Activated CD8-positive, alpha-beta memory T cell treated with anti-CD3 and anti-CD28 coated beads for 36 hours (primary cell): ENCODE results near the gene DCAF8L2. TPM values are rescaled to one million over a fixed set of nuclear protein-coding genes. Genes with fewer than 3 reads are reported as not detected.
"Not testable (repeated sequence)": the region's sequence is repeated elsewhere in the genome, so short reads cannot be mapped to it uniquely, and the experiment has no call there.

Source experiments
- CTCF ChIA-PET: fragments of 350-600 bp; sonication (Branson Sonifier 250); formaldehyde crosslinking; loops from one replicate; lab custom pipeline; 2021; ENCODE audit warnings: antibody characterized with exemption; lab: Charles Lee
- POLR2A ChIA-PET: fragments of 350-600 bp; sonication (Branson Sonifier 250); formaldehyde crosslinking; loops from one replicate; lab custom pipeline; 2021; ENCODE audit warnings: antibody characterized with exemption; lab: Charles Lee
- total RNA-seq, 2 experiments: library from RNA; stranded (reverse); gene quantifications; one replicate each; pipeline ENCODE4 v1.2.3, GENCODE V29; 2021

The DCAF8L2 gene
- not detected for total RNA-seq

DNA sequence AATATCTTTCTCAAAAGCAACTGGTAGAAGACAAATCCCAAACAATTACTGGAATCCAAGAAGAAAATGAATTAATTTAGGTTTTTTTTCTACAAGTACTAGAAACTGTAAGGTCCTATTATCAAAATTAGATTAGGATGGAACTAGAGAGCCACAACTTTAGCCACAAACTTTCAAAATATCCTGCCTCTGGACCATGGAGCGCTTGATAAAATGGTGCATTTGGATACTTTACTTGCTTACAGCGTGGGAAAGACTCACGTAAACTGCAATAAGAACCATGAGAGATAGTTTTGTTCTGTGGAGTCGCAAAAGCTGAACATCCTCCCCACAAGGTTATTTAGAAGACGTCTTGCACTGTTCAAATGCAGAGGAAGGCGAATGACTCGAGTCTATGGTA is at the start of gene DCAF8L2:
Gene DCAF8L2 (plus strand): TSS at position 301 of the 400 bp plus-strand sequence. CDS start 156,552 bp downstream, outside the sequence.
- ChIA-PET CTCF (no interaction called here), POLR2A (no interaction called here)

DNA sequence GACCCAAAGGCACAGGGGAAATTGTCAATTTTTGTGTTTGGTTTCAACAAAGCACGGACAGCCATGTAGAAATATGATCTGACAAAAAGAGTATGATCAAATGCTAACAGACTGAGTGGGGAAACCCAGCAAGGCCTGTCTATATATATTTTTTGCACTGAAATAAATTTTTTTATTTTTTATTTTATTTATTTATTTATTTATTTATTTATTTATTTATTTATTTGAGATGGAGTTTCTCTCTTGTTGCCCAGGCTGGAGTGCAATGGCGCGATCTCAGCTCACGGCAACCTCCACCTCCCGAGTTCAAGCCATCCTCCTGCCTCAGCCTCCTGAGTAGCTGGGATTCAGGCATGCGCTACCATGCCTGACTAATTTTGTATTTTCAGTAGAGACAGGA is 49.0 kb upstream of the DCAF8L2 start:
- POLR2A ChIA-PET, CTCF ChIA-PET: not testable (repeated sequence)

DNA sequence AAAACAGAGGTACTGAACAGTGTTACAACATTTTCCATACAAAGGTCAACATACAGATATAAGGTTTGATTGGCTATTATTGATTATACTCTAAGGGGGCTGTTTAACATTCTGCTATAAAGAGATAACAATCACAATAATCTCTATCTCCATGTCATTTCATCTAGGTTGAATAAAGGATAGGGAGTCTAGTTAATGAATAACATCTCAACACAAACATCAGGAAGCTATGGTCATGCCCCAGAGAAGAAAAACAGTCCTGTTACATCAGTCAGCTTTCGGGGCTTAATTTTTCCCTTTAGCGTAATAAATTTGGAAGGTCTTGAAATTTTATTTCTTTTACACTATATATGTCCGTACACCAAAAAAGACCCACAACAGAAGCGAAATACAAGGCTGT is 41.5 kb upstream of the DCAF8L2 start:
- CTCF ChIA-PET, result no interaction called here

DNA sequence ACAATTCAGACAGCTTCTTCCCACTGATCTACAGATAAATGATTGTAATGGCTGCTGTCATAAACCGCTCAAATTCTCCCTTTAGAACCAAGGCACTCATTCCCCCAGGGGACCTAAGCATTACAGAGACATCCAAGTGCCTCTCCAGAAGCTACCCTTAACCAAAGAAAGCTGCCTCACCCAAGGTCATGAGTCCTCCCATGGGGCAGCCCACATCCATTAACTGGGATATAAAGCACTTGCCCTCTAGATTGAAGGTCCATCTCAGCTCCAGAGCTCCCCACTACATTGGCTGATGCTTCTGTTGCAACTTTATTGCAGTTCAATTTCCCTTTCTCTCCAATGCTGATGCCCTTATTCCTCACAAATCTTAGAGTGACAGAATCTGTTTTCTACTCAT is 40.5 kb upstream of the DCAF8L2 start:
- CTCF ChIA-PET, result no interaction called here
- POLR2A ChIA-PET, result no interaction called here

More for the DNA sequence above, 41.5 kb upstream of the DCAF8L2 start:
- POLR2A ChIA-PET, result no interaction called here

DNA sequence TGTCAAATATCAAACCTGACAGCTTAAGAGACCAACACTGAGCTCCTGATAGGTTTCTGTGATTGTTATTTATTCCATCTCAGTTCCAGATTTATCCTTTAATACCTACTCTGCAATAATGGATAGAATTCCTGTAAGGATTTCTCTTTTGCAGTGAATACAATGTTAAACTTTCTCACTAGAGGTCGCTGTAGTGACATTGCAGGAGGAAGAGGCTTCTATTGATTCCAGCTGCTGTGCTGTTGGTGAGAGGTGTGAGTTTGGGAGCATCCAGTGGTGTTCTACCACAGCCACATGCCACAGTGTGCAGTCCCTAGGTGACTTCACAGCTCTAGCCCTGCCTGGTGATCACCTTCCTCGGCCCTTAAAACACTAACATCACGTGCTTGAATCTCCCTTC is 34.6 kb upstream of the DCAF8L2 start:
- POLR2A ChIA-PET, result no interaction called here
- CTCF ChIA-PET, result no interaction called here

DNA sequence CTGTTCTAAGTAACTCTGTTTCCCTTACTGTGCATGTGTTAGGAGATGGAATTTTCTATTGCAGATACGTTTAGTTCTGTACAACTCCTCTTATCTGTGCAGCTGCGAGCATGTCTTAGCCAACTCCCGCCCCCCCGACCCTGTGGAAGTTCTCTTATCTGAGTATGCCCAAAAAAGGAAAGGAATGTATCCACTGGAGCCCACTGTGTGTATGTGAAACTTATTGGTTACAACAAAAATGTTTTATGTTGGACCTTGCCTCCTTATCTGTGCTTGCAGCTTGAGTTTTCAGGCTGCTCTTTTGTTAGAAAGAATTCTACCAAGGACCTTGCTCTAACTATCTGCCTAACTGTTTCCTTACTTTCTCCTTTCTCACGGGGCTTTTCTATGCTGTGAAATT is 24.2 kb upstream of the DCAF8L2 start:
- ChIA-PET POLR2A (no interaction called here), CTCF (no interaction called here)

DNA sequence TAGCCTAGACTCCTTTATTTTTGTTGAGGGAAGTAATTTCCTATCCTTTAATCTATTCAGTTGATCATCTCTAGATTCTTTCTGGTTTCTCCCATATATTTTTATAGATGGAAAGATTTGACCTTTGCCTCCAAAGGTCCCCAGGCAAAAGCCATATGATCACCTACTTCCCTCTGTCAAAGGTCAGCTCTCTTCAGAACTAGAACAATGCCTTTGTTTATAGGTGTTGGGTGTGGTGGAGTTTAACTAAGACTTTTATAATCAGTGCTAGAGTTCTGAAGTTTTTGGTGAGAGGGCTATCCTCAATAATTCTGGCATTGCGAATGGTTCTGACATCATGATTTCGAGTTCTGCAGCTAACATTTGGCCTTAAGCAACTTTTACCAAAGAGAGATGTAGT is 19.0 kb upstream of the DCAF8L2 start:
- ChIA-PET CTCF (no interaction called here), POLR2A (no interaction called here)

DNA sequence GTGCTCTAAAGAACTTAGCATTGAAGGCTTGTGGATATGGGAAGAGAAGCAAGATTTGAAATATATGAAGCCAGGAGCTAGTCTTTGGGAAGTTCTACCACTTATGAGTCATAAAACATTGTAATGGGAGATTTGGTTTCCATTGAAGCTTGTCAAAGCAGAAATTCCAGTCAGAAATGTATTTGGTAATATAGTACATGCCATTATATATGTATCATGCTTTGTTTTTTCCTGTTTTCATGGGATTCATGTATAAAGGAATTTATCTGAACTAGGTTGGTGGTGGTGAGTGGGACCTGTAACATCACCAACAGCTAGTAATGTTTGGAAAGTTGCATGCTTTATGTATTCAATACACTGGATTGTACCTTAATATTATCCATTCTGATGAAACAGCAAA is 14.6 kb upstream of the DCAF8L2 start:
- ChIA-PET CTCF (no interaction called here), POLR2A (no interaction called here)

DNA sequence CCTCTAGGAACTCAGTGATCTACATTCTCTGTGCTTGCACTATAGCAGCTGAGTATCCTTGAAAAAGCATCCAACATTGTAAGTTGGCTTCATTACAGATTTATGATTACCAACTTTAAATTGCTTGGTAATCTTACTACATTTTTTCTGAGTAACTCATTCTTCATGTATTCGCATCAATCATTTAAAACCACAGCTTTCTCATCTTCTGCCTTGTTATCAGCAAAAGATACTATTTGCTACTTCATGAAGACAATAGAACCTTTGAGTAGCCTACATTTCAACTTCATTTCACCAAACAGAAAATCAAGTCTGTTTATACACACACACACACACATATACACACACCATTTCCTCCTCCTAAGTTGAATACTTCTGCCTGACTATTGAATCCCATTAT is 6.2 kb upstream of the DCAF8L2 start:
- CTCF ChIA-PET, result no interaction called here
- POLR2A ChIA-PET, result no interaction called here

DNA sequence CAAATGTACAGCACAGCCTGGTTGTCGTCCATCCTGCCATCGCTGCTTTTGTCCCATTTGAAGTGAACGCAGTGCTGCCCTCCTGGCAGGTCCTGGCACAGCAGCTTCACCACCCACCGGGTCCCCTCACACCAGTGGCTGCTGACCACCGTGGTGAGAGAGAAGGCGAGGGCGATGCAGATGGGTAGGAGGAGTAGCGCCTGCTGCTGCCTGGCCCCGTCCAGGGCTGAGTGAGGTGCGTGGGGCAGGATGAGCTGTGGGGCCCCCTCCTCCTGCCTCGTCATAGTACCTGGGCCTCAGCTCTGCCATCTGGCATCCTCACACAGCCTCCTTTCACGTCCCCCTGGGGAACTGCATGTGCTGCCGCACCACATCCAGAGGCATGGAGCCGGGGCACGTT is 1.8 kb downstream of the DCAF8L2 start:
- CTCF ChIA-PET, result no interaction called here
- POLR2A ChIA-PET, result no interaction called here

DNA sequence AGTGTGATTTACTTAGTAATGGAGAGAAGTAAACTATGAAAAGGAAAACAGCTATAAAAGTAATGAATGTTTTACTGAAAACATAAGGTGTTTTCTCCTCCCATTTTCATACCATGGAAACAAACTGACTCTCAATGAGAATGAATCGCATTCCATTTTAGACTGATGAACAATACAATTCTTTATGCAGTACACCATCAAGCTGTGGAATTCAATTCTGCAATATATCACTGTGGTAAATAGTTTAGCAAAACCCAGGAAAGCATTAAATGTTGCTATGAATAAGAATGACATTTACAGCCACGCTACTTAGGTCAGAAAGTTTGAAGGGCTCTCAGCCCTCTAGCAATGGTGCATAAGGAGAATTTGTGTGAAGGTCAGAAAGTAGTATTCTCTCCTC is 7.4 kb downstream of the DCAF8L2 start:
- POLR2A ChIA-PET, result no interaction called here
- CTCF ChIA-PET, result no interaction called here

DNA sequence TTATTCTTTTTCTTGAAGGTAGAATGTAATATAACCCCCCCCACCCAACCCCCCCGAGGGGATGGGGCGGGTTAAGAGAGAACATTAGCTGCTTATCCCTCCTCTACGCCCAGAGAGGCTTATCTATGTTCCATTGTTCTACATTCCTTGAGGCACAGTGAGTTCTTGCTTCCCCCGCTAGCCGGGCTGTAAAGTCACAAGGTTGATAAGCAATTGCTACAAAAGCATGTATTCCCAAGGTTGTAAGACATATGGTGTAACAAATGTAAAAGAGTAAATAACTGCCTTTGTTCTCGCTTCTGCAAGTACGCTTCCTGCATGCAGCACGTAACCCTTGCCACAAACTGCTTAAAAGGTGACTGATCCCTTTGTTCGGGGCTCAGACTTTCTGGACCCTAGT is 8.2 kb downstream of the DCAF8L2 start:
- POLR2A ChIA-PET, result no interaction called here

DNA sequence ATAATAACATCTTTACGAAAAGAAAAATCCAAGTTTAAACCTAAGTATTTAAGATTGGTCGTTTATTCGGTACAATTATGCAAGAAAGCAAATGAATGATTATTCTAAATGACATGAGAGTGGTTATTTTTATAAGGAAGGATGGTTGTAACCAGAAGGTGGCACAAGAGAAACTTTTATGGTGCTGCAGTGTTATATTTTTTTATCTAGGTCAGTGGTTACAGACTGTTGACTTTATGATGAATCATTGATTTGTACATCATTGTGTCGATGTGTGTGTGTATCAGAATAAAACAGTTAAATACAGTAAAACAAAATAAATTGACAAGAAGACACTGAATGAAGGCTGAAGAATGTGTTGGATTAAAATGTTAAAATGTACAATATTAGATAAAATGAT is 9.8 kb downstream of the DCAF8L2 start:
- ChIA-PET CTCF (no interaction called here), POLR2A (no interaction called here)

More for the DNA sequence above, 8.2 kb downstream of the DCAF8L2 start:
- CTCF ChIA-PET, result no interaction called here

DNA sequence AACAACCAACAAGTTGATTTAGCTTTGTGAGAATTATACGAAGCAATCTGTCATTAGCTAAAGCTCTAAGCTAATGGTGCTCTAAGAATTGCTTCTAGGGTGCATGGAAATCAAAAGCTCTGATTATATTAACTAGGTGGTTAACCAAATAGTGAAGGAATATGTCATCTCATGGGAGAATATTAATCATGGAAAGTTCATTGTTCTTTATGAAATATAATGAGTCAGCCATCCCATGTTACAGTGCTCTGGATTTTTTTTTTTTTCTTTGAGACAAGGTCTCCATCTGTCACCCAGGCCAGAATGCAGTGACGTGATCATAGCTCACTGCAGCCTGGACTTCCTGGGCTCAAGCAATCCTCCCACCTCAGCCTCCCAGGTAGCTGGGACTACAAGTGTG is 10.5 kb downstream of the DCAF8L2 start:
- CTCF ChIA-PET, result no interaction called here
- POLR2A ChIA-PET, result no interaction called here

DNA sequence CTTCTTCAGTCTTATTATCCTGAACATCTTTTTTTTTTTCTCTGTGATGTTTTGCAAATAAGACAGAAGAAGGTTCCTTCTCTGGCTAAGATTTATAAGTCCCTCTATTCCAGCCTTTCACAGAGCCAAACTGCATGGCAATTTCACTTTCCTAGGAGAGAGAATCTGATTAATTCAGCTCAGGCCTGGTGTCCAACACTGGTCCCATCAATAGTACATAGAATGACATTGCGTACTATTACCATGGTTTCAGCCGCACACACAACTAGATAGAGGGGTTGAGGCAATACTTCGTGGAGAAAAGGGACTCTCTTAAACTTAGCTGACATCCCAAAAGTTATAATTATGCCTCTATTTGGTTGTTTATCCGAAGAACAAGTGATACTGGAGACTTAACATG is 18.5 kb downstream of the DCAF8L2 start:
- ChIA-PET CTCF (no interaction called here), POLR2A (no interaction called here)

DNA sequence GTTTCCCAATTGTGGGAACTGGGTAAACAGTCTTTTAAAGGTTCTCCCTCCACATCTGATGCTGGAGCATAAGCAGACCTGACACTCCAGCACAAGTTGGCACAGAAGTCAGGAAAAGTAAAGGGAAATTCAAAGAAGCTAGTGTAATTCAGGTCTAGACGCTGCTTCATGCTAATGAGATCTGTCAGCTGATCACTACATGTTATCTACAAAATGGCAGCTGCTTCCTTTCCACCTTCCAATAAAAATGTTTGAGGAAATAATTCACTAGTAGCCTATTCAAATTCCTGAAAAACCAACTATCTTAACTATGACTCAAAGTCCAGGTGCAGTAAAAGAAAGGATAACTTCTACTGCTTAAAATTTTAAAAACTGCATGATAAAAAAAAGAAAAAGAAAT is 29.3 kb downstream of the DCAF8L2 start:
- POLR2A ChIA-PET, result no interaction called here

DNA sequence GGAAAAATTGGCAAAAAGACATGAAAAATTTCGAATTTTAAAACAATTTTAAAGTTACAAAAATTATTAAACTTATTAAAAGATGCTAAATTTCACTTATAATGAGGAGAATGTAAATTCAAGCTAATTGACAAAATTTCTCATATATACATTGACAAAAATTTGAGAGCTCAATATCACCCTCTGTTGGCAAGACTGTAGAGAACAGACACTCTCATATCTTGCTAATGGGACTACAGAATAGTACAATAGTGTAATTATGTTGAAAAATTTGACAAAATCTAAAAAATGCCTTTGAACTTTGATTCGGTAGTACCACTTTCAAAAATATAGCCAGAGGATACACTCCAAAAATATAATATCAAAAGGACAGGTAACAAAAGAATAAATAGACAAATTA is 29.8 kb downstream of the DCAF8L2 start:
- ChIA-PET CTCF (no interaction called here), POLR2A (no interaction called here)

More for the DNA sequence above, 29.3 kb downstream of the DCAF8L2 start:
- CTCF ChIA-PET, result no interaction called here

DNA sequence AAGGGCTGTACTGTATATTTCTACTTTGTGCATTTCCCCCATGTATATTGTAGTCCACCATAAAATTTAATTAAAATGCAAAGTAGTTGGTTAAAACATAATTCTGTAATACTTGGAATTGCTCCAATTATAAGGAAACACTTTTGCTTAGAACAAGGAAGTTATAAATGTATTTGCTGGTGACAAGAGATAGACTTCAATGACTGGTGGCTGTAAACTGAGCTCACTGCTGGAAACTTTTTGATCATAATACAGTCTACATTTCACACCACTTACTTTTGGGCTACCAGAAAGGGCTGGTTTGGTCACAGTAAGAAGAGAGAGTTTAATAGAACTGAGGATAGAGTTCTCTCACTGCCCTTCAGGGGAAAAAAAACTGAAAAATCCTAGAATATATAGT is 32.7 kb downstream of the DCAF8L2 start:
- ChIA-PET CTCF (no interaction called here), POLR2A (no interaction called here)

DNA sequence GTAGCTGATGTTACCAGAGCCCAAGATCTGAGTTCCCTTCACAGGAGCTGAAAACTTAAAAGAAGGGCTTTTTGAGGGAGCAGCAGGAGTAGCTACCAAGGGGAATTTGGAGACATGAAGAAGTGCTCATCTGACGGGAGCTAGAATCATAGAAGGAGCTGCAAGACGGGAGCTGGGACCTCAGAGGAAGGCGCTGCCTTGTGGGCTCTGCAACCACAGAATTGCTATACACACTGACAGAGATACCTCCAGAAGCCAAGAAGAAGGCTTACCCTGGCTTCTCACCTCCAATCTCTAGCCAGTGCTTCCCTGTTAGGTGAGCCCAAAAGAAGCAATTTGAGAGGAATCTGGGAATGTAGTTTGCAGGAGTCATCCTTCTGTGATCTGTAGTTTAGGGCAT is 35.9 kb downstream of the DCAF8L2 start:
- ChIA-PET POLR2A (no interaction called here), CTCF (no interaction called here)

DNA sequence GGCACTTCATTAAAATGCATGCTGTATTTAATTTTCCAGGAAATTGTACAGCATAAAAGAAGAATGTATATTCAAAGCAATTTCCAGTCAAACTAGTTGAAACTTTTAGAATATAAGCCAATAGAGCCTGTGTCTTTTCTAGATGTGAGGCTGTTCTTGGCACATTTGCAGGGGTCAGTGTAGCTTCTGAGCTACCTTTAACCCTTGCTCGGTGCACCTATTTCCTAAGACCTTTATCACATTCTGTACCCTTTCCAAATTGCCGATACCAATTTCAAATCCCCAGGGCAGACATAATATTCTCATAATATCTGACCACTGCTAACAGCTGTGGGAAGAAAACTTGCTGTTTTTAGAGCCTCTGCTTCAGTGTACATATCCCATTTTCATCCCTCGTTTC is 43.2 kb downstream of the DCAF8L2 start:
- ChIA-PET POLR2A (no interaction called here), CTCF (no interaction called here)

DNA sequence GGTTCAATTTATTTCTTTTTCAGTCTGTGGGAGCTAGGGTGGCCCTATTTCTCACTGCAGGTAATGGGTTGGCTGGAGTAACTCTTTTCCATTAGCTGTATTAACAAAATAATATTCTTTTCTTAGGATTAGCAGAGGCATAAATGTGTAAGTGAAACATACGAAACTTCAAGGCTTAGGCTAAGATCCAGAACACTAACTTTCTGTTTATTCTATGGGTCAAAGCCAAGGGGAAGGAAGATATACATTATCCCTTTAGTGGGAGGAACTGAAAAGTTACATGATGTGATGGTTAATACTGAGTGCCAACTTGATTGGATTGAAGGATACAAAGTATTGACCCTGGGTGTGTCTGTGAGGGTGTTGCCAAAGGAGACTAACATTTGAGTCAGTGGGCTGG is 66.4 kb downstream of the DCAF8L2 start:
- POLR2A ChIA-PET, result no interaction called here
- CTCF ChIA-PET, result no interaction called here

DNA sequence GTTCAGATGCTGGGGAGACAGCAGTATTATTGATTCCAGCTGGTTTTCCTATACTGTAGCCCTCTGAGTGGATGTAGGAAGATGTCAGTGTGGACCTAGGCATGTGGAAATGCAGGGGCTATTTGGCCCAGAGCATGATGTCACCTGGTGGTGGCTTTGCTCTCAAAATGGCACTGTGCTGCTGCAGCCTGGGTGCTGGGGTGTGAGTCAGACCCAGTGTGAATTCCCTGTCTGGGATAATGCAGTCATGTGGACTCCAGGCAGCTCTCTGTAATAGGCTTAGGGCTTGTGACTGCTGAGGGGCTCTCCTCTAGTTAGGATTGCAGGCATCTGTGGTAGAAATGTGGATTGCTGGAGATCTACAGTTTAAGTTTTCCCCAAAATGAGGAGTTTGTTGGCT is 70.7 kb downstream of the DCAF8L2 start:
- POLR2A ChIA-PET, result no interaction called here

DNA sequence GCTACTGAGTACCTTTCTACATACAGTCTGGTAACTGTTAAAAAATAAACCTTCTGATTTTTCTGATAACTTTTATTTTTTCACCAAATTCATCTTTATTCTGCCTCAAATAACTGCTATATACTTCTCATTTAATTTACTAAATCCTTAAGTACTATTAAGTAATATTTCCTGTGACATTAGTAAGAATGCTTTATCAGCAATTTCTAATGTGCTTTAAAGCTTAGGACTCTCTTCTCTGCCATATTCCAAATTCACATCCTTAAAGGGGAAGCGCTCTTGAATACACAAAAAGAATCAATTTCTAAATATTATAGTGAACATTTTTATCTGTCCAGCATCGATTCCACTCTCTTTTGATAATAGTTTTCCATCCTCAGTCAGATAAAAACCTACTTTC is 81.1 kb downstream of the DCAF8L2 start:
- POLR2A ChIA-PET, result no interaction called here
- CTCF ChIA-PET, result no interaction called here

More for the DNA sequence above, 70.7 kb downstream of the DCAF8L2 start:
- CTCF ChIA-PET, result no interaction called here
